H9 (cell line): Measurements from ENCODE around the gene TNFSF13B. TPM values are rescaled to one million over a fixed set of nuclear protein-coding genes. Genes with fewer than 3 reads are reported as not detected.
A peak's percentile ranks its signal among the peaks of the same experiment; 100 is the strongest.

Experiments used
- DNase-seq: peaks from one replicate; pipeline ENCODE4 v3.0.0-alpha.2; 2017
- H2AFZ ChIP-seq: one replicate; pipeline ENCODE4 v1.6.1; 2013; ENCODE audit warnings: mild to moderate bottlenecking, low read length, control low read depth, moderate library complexity
- H2AK5ac ChIP-seq: 2 replicates; pipeline ENCODE4 v1.6.1; 2013; ENCODE audit warnings: low read length, control low read depth, mixed read lengths; ENCODE audit not compliant: insufficient read length
- H2BK120ac ChIP-seq: one replicate; pipeline ENCODE4 v1.6.1; 2013; ENCODE audit warnings: low read depth, mild to moderate bottlenecking, low read length, control low read depth, inconsistent platforms; ENCODE audit not compliant: poor library complexity, severe bottlenecking
- H2BK12ac ChIP-seq: 2 replicates; pipeline ENCODE4 v1.6.1; 2013; ENCODE audit warnings: low read length, control low read depth, mixed read lengths, low read depth; ENCODE audit not compliant: insufficient read length
- H2BK15ac ChIP-seq: 2 replicates; pipeline ENCODE4 v1.6.1; 2013; ENCODE audit warnings: low read depth, low read length, control low read depth
- H2BK20ac ChIP-seq: one replicate; pipeline ENCODE4 v1.6.1; 2013; ENCODE audit warnings: low read depth, mild to moderate bottlenecking, low read length, control low read depth, inconsistent platforms; ENCODE audit not compliant: poor library complexity, severe bottlenecking
- H2BK5ac ChIP-seq: 2 replicates; pipeline ENCODE4 v1.6.1; 2013; ENCODE audit warnings: low read length, control low read depth, mixed read lengths; ENCODE audit not compliant: insufficient read length
- H3K14ac ChIP-seq: 2 replicates; pipeline ENCODE4 v1.6.1; 2013; ENCODE audit warnings: low read length, control low read depth; ENCODE audit not compliant: insufficient read depth
- H3K18ac ChIP-seq: 2 replicates; pipeline ENCODE4 v1.6.1; 2013; ENCODE audit warnings: low read depth, mild to moderate bottlenecking, mixed read lengths, low read length, control low read depth; ENCODE audit not compliant: insufficient read length
- H3K23ac ChIP-seq: 2 replicates; pipeline ENCODE4 v1.6.1; 2013; ENCODE audit warnings: low read length, control low read depth, mixed read lengths, low read depth; ENCODE audit not compliant: insufficient read length
- H3K23me2 ChIP-seq: 2 replicates; pipeline ENCODE4 v1.6.1; 2013; ENCODE audit warnings: low read depth, mild to moderate bottlenecking, mixed read lengths, low read length, control low read depth; ENCODE audit not compliant: insufficient read length, poor library complexity, severe bottlenecking
- H3K27ac ChIP-seq: 2 replicates; pipeline ENCODE4 v1.5.1; 2013; ENCODE audit warnings: low read length, control low read depth, mixed read lengths, low read depth; ENCODE audit not compliant: insufficient read length
- H3K27me3 ChIP-seq: 2 replicates; pipeline ENCODE4 v1.6.1; 2013; ENCODE audit warnings: low read length, control low read depth, inconsistent platforms; ENCODE audit not compliant: insufficient read depth
- H3K4ac ChIP-seq: 2 replicates; pipeline ENCODE4 v1.6.1; 2013; ENCODE audit warnings: low read depth, mild to moderate bottlenecking, control low read depth, inconsistent platforms, low read length, moderate library complexity
- H3K4me1 ChIP-seq: 2 replicates; pipeline ENCODE4 v1.6.1; 2013; ENCODE audit warnings: low read length, control low read depth, inconsistent platforms; ENCODE audit not compliant: insufficient read depth
- H3K4me2 ChIP-seq: 2 replicates; pipeline ENCODE4 v1.6.1; 2013; ENCODE audit warnings: low read length, control low read depth, mixed read lengths; ENCODE audit not compliant: insufficient read length, insufficient read depth
- H3K56ac ChIP-seq: 2 replicates; pipeline ENCODE4 v1.6.1; 2013; ENCODE audit warnings: low read depth, mild to moderate bottlenecking, mixed read lengths, low read length, control low read depth; ENCODE audit not compliant: insufficient read length
- H3K79me1 ChIP-seq: 2 replicates; pipeline ENCODE4 v1.6.1; 2013; ENCODE audit warnings: low read depth, mild to moderate bottlenecking, moderate library complexity, low read length, control low read depth, inconsistent platforms; ENCODE audit not compliant: insufficient read depth, poor library complexity, severe bottlenecking
- H3K79me2 ChIP-seq: 2 replicates; pipeline ENCODE4 v1.6.1; 2013; ENCODE audit warnings: low read length, control low read depth, inconsistent platforms; ENCODE audit not compliant: insufficient read depth
- H3K9ac ChIP-seq: 2 replicates; pipeline ENCODE4 v1.6.1; 2013; ENCODE audit warnings: low read length, control low read depth, mixed read lengths; ENCODE audit not compliant: insufficient read length; ENCODE audit errors: extremely low read depth
- H3K9me3 ChIP-seq: one replicate; pipeline ENCODE4 v1.6.1; 2013; ENCODE audit warnings: low read depth, low read length, inconsistent platforms; ENCODE audit not compliant: control insufficient read depth
- H3T11ph ChIP-seq: one replicate; pipeline ENCODE4 v1.6.1; 2013; ENCODE audit warnings: mild to moderate bottlenecking, low read length, control low read depth, inconsistent platforms
- H4K20me1 ChIP-seq: one replicate; pipeline ENCODE4 v1.6.1; 2013; ENCODE audit not compliant: control insufficient read depth, insufficient read length, insufficient read depth
- H4K5ac ChIP-seq: 2 replicates; pipeline ENCODE4 v1.6.1; 2013; ENCODE audit warnings: low read depth, mild to moderate bottlenecking, mixed read lengths, low read length, control low read depth; ENCODE audit not compliant: insufficient read length
- H4K8ac ChIP-seq: replicated peaks from 2 replicates; pipeline ENCODE4 v1.6.1; 2013; ENCODE audit warnings: low read length, control low read depth, mixed read lengths, low read depth; ENCODE audit not compliant: insufficient read length
- H4K91ac ChIP-seq: 2 replicates; pipeline ENCODE4 v1.6.1; 2013; ENCODE audit warnings: low read depth, mild to moderate bottlenecking, moderate library complexity, mixed read lengths, low read length, control low read depth; ENCODE audit not compliant: insufficient read length
- H3K27ac Mint-ChIP-seq, 3 experiments: 2 replicates in 2 of 3; 3 replicates in 1 of 3; pipeline ENCODE4 v1.8.0; 2020 to 2021; ENCODE audit warnings: mixed read lengths in 3 of 3, mild to moderate bottlenecking in 1 of 3, moderate library complexity in 1 of 3
- H3K27me3 Mint-ChIP-seq: 2 replicates; pipeline ENCODE4 v1.8.0; 2021; ENCODE audit warnings: low read depth, mild to moderate bottlenecking, moderate library complexity, mixed read lengths
- H3K36me3 Mint-ChIP-seq, 3 experiments: 2 replicates in 2 of 3; 3 replicates in 1 of 3; pipeline ENCODE4 v1.8.0; 2020 to 2021; ENCODE audit warnings: low read depth in 3 of 3, mixed read lengths in 3 of 3; ENCODE audit not compliant: insufficient read depth in 1 of 3
- H3K4me1 Mint-ChIP-seq, 2 experiments: 2 replicates each; pipeline ENCODE4 v1.8.0; 2020; ENCODE audit warnings: mixed read lengths in 2 of 2
- H3K4me3 Mint-ChIP-seq, 2 experiments: 2 replicates in 1 of 2; 3 replicates in 1 of 2; pipeline ENCODE4 v1.8.0; 2020 to 2021; ENCODE audit warnings: mild to moderate bottlenecking in 2 of 2, mixed read lengths in 2 of 2, moderate library complexity in 1 of 2
- H3K9me3 Mint-ChIP-seq, 2 experiments: 2 replicates in 1 of 2; 3 replicates in 1 of 2; pipeline ENCODE4 v1.8.0; 2020; ENCODE audit warnings: mild to moderate bottlenecking in 2 of 2, mixed read lengths in 2 of 2, moderate library complexity in 1 of 2
- WGBS: extraction: QIAGEN DNeasy Blood & Tissue Kit; methylation state at CpG from one replicate; pipeline ENCODE4 v1.1.7; 2013; ENCODE audit warnings: missing lambda C conversion rate, low lambda C conversion rate, mixed read lengths; ENCODE audit not compliant: insufficient read length; ENCODE audit errors: extremely low coverage; 5-methylcytosine and 5-hydroxymethylcytosine counted together
- total RNA-seq: library from RNA; stranded (reverse); gene quantifications from 2 replicates; pipeline ENCODE4 v1.2.1, GENCODE V29; 2021
- TF ChIP-seq, protein P1 (sequence below): fragments of 200-600 bp; sonication (generic); conservative IDR thresholded peaks from 3 replicates; pipeline ENCODE4 v1.8.0; 2021; ENCODE audit warnings: antibody characterized with exemption, mild to moderate bottlenecking

TNFSF13B gene
- total RNA-seq, 1 experiment from 2014 or later, result 0.31 TPM

GRCh38 chr13:108220041-108220440 is 49.5 kb upstream of the TNFSF13B start:
- H2BK15ac ChIP-seq, result no peak overlapping the region
- peak overlapping the region; percentile 35 to 88; a peak in 2 of 5 replicates for H3K4me3 Mint-ChIP-seq
- no peak overlapping the region for H3K9ac ChIP-seq
- no peak overlapping the region for H2BK12ac ChIP-seq
- no peak overlapping the region for H3K56ac ChIP-seq
- peaks cover 3% of the 10 kb centered on the region for H3K23me2 ChIP-seq
- no peaks in the 10 kb centered on the region for H3K36me3 Mint-ChIP-seq
- no peak overlapping the region for H4K5ac ChIP-seq
- no peak overlapping the region for H4K91ac ChIP-seq
- no peak overlapping the region for H3T11ph ChIP-seq
- H3K23ac ChIP-seq, result no peak overlapping the region
- no peak overlapping the region for H4K8ac ChIP-seq
- H2BK5ac ChIP-seq, result no peak overlapping the region
- H2AFZ ChIP-seq, result no peak overlapping the region
- no peak overlapping the region for H3K18ac ChIP-seq
- H2BK120ac ChIP-seq, result no peak overlapping the region
- no peaks in the 10 kb centered on the region for H3K4me1 ChIP-seq
- H3K27me3 ChIP-seq, result no peaks in the 10 kb centered on the region
- H3K27me3 Mint-ChIP-seq, result no peaks in the 10 kb centered on the region
- no CpG with 5 or more reads among the region's 1 CpG for WGBS
- H3K4ac ChIP-seq, result no peak overlapping the region
- no peaks in the 10 kb centered on the region for H4K20me1 ChIP-seq
- no peak for DNase-seq
- H3K9me3 Mint-ChIP-seq, result no peaks in the 10 kb centered on the region
- H3K79me2 ChIP-seq, result peaks cover 6% of the 10 kb centered on the region; the same call in 1 of the 2 replicates
- no peak overlapping the region for H2BK20ac ChIP-seq
- no peaks in the 10 kb centered on the region for H3K9me3 ChIP-seq
- H3K79me1 ChIP-seq, result peaks cover 3% of the 10 kb centered on the region
- H3K4me1 Mint-ChIP-seq, result peaks cover 12 to 21% of the 10 kb centered on the region in 2 experiments
- H3K4me2 ChIP-seq, result no peak overlapping the region
- TF ChIP-seq, protein P1, sequence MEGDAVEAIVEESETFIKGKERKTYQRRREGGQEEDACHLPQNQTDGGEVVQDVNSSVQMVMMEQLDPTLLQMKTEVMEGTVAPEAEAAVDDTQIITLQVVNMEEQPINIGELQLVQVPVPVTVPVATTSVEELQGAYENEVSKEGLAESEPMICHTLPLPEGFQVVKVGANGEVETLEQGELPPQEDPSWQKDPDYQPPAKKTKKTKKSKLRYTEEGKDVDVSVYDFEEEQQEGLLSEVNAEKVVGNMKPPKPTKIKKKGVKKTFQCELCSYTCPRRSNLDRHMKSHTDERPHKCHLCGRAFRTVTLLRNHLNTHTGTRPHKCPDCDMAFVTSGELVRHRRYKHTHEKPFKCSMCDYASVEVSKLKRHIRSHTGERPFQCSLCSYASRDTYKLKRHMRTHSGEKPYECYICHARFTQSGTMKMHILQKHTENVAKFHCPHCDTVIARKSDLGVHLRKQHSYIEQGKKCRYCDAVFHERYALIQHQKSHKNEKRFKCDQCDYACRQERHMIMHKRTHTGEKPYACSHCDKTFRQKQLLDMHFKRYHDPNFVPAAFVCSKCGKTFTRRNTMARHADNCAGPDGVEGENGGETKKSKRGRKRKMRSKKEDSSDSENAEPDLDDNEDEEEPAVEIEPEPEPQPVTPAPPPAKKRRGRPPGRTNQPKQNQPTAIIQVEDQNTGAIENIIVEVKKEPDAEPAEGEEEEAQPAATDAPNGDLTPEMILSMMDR, result no peak
- H3K14ac ChIP-seq, result no peak overlapping the region
- H3K27ac ChIP-seq, result no peak overlapping the region
- H2AK5ac ChIP-seq, result no peak overlapping the region
- H3K27ac Mint-ChIP-seq, result no peak overlapping the region
